Measurements from ENCODE around the gene PLXNA3. TPM values are rescaled to one million over a fixed set of nuclear protein-coding genes. Genes with fewer than 3 reads are reported as not detected.

PLXNA3 gene
- polyA plus RNA-seq, 1 experiment, result 36.0 TPM

- Histone ChIP-seq H3K27me3 (ENCODE audit: control insufficient read depth, insufficient read depth, low read length) (no peaks in the 10 kb centered on the region), H3K36me3 (ENCODE audit: control insufficient read depth, insufficient read depth, low read length) (peaks cover 46% of the 10 kb centered on the region), H3K4me3 (ENCODE audit: low read depth, low read length) (no peak overlapping the region)
- POLR2A ChIA-PET, result no interaction called here
- TF ChIP-seq, protein P1, sequence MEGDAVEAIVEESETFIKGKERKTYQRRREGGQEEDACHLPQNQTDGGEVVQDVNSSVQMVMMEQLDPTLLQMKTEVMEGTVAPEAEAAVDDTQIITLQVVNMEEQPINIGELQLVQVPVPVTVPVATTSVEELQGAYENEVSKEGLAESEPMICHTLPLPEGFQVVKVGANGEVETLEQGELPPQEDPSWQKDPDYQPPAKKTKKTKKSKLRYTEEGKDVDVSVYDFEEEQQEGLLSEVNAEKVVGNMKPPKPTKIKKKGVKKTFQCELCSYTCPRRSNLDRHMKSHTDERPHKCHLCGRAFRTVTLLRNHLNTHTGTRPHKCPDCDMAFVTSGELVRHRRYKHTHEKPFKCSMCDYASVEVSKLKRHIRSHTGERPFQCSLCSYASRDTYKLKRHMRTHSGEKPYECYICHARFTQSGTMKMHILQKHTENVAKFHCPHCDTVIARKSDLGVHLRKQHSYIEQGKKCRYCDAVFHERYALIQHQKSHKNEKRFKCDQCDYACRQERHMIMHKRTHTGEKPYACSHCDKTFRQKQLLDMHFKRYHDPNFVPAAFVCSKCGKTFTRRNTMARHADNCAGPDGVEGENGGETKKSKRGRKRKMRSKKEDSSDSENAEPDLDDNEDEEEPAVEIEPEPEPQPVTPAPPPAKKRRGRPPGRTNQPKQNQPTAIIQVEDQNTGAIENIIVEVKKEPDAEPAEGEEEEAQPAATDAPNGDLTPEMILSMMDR (IDR thresholded peaks at IDR 0.05; ENCODE audit: insufficient read depth, low read depth, low read length), result no peak
- DNase-seq (ENCODE audit: low read depth), result no peak
- CTCF ChIA-PET, result no interaction called here
These were observed 9.5 kb downstream of the PLXNA3 start for GRCh38 chrX:154467556-154467955.

- Histone ChIP-seq H3K27me3 (ENCODE audit: control insufficient read depth, insufficient read depth, low read length) (no peaks in the 10 kb centered on the region), H3K36me3 (ENCODE audit: control insufficient read depth, insufficient read depth, low read length) (peaks cover 42% of the 10 kb centered on the region), H3K4me3 (ENCODE audit: low read depth, low read length) (no peak overlapping the region)
- POLR2A ChIA-PET, result no interaction called here
- CTCF ChIA-PET, result no interaction called here
- TF ChIP-seq, protein P1 (IDR thresholded peaks at IDR 0.05; ENCODE audit: insufficient read depth, low read depth, low read length), result no peak
- DNase-seq (ENCODE audit: low read depth), result no peak
These were observed 10.1 kb downstream of the PLXNA3 start for GRCh38 chrX:154468217-154468616.

DNA sequence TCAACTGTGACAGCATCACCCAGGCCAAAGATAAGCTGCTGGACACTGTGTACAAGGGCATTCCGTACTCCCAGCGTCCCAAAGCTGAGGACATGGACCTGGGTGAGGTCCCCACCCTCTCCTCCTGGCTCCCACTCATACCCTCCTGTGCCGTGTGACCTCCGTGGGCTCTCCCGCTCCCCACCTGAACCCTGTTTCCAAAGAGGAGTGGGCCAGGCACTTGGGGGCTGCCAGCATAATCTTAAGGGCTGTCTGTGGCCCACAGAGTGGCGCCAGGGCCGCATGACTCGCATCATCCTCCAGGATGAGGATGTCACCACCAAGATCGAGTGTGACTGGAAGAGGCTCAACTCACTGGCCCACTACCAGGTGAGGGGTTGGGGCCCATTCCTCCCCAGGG, 11.0 kb downstream of the PLXNA3 start:
- ChIA-PET CTCF (no interaction called here), POLR2A (no interaction called here)
- TF ChIP-seq, protein P1 (IDR thresholded peaks at IDR 0.05; ENCODE audit: insufficient read depth, low read depth, low read length), result no peak
- DNase-seq (ENCODE audit: low read depth), result no peak
- H3K36me3 ChIP-seq (ENCODE audit: control insufficient read depth, insufficient read depth, low read length), result peaks cover 40% of the 10 kb centered on the region
- no peaks in the 10 kb centered on the region for H3K27me3 ChIP-seq (ENCODE audit: control insufficient read depth, insufficient read depth, low read length)
- no peak overlapping the region for H3K4me3 ChIP-seq (ENCODE audit: low read depth, low read length)

GRCh38 chrX:154469880-154470279, 11.8 kb downstream of the PLXNA3 start:
- no peak for DNase-seq (ENCODE audit: low read depth)
- CTCF ChIA-PET, result no interaction called here
- Histone ChIP-seq H3K36me3 (ENCODE audit: control insufficient read depth, insufficient read depth, low read length) (peaks cover 37% of the 10 kb centered on the region), H3K4me3 (ENCODE audit: low read depth, low read length) (no peak overlapping the region), H3K27me3 (ENCODE audit: control insufficient read depth, insufficient read depth, low read length) (no peaks in the 10 kb centered on the region)
- TF ChIP-seq, protein P1 (IDR thresholded peaks at IDR 0.05; ENCODE audit: insufficient read depth, low read depth, low read length), result no peak
- POLR2A ChIA-PET, result no interaction called here

DNA sequence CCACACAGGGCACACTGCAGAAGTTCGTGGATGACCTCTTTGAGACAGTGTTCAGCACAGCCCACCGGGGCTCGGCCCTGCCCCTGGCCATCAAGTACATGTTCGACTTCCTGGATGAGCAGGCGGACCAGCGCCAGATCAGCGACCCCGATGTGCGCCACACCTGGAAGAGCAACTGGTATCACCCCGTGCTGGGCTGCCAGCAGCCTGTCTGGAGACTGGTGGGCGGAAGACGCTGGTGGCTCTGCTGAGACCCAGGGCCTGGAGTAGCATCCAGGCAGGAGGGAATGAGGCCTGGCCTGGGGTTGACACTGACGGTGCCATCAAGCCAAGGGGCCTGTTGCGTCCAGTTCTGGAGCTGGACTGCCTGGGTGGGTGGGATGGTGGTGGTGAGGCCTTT, 12.4 kb downstream of the PLXNA3 start:
- H3K4me3 ChIP-seq (ENCODE audit: low read depth, low read length), result no peak overlapping the region
- TF ChIP-seq, protein P1 (IDR thresholded peaks at IDR 0.05; ENCODE audit: insufficient read depth, low read depth, low read length), result no peak
- ChIA-PET POLR2A (no interaction called here), CTCF (no interaction called here)
- H3K36me3 ChIP-seq (ENCODE audit: control insufficient read depth, insufficient read depth, low read length), result peaks cover 34% of the 10 kb centered on the region
- no peak for DNase-seq (ENCODE audit: low read depth)
- H3K27me3 ChIP-seq (ENCODE audit: control insufficient read depth, insufficient read depth, low read length), result no peaks in the 10 kb centered on the region
